Stimulated activated naive CD8-positive, alpha-beta T cell treated with anti-CD3 and anti-CD28 coated beads, Interleukin-15, amount 100 ng/mL, for 72 hours (primary cell): Measurements from ENCODE around the gene KIF26A.
A peak's percentile ranks its signal among the peaks of the same experiment; 100 is the strongest.

Experiments
- ATAC-seq: fragments of 150-1000 bp; cut with Tn5 transposase; 2 replicates; pipeline ENCODE4 v1.10.0; 2021; ENCODE audit warnings: mild to moderate bottlenecking, moderate library complexity
- DNase-seq, 2 donors: peaks; one replicate each; pipeline ENCODE4 v3.0.0; 2021 to 2022
- H3K27ac Mint-ChIP-seq, 2 donors: one replicate each; pipeline ENCODE4 v1.8.0; 2022; ENCODE audit warnings: mild to moderate bottlenecking in 2 of 2, mixed read lengths in 2 of 2, moderate library complexity in 2 of 2
- H3K27me3 Mint-ChIP-seq: one replicate; pipeline ENCODE4 v1.8.0; 2022; ENCODE audit warnings: mixed read lengths
- H3K4me1 Mint-ChIP-seq: one replicate; pipeline ENCODE4 v1.8.0; 2022; ENCODE audit warnings: mild to moderate bottlenecking, mixed read lengths
- H3K4me3 Mint-ChIP-seq, 2 donors: one replicate each; pipeline ENCODE4 v1.8.0; 2022; ENCODE audit warnings: mild to moderate bottlenecking in 2 of 2, mixed read lengths in 2 of 2, moderate library complexity in 1 of 2
- H3K9me3 Mint-ChIP-seq, 2 donors: one replicate each; pipeline ENCODE4 v1.8.0; 2022; ENCODE audit warnings: mixed read lengths in 2 of 2

KIF26A gene

DNA sequence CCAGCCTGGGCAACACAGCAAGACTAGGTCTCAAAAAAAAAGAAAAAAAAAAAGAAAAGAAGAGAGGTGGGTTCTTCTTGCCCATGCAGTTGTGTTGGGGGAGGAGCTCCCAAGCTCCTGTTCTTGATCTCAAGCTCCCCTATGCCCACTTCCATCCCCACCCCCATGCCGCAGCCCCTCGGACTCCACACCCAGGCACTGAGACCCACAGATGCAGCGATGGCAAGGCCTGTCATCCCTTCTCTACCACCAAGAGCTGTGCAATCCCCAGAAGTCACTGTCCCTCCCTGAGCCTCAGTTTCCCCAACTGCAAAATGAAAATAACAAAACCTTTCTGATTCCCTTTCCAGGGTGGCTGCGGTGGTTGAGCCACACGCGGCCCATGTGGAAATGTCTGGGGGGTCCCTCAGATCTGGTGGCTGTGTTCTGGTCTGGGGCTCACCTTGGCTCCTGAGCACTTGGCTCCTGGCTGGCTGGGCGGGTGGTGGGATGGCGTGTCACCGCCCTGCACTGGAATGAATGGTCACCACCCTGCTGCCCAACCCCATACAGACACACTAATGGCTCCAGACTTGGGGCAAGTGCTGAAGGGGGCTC lies 22.6 kb upstream of the KIF26A start:
- peak overlapping the region in 1 of 2 donors; percentile 64 for H3K4me3 Mint-ChIP-seq
- H3K27me3 Mint-ChIP-seq: peaks cover 65% of the 10 kb centered on the region
- no peaks in the 10 kb centered on the region for H3K9me3 Mint-ChIP-seq
- peak in 1 of 2 donors; percentile 8 for DNase-seq
- no peak overlapping the region for H3K27ac Mint-ChIP-seq
- ATAC-seq: no peak
- H3K4me1 Mint-ChIP-seq: peaks cover 6% of the 10 kb centered on the region

DNA sequence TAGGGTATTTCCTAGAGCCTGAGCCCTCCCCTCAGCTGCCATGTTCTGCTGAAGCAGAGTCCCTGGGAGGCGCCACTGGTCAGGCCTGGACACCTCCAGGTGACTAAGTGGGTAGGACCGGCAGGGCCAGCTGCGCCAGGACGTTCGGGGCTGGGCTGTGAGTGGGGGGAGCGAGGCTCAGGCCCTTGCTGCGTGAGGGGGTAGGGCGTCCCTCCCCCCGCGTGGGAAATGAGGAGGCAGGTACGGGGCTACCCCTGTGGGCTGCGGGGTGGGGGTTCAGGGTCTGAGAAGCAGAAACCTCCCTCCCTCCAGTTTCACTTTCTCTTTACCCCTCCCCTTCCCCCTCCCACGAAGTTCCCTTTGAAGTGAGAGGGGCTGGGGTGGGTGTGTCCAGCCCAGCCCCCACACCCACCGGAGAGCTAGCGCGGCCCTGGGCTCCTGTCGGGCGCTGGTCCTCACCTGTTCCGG lies 22.1 kb upstream of the KIF26A start:
- H3K4me1 Mint-ChIP-seq: peaks cover 6% of the 10 kb centered on the region
- H3K27ac Mint-ChIP-seq: no peak overlapping the region
- no peaks in the 10 kb centered on the region for H3K9me3 Mint-ChIP-seq
- DNase-seq (peak in 1 of 2 donors; percentile 7), ATAC-seq (peak; percentile 31)
- H3K27me3 Mint-ChIP-seq: peaks cover 71% of the 10 kb centered on the region
- H3K4me3 Mint-ChIP-seq: peak overlapping the region; percentile 29 to 64

GRCh38 chr14:104116756-104117340 lies 21.5 kb upstream of the KIF26A start:
- Mint-ChIP-seq H3K4me1 (peaks cover 6% of the 10 kb centered on the region), H3K27me3 (peaks cover 73% of the 10 kb centered on the region), H3K9me3 (no peaks in the 10 kb centered on the region), H3K27ac (no peak overlapping the region), H3K4me3 (peak overlapping the region in 1 of 2 donors; percentile 64)
- ATAC-seq: peak; percentile 34
- DNase-seq: peak in 1 of 2 donors; percentile 8

DNA sequence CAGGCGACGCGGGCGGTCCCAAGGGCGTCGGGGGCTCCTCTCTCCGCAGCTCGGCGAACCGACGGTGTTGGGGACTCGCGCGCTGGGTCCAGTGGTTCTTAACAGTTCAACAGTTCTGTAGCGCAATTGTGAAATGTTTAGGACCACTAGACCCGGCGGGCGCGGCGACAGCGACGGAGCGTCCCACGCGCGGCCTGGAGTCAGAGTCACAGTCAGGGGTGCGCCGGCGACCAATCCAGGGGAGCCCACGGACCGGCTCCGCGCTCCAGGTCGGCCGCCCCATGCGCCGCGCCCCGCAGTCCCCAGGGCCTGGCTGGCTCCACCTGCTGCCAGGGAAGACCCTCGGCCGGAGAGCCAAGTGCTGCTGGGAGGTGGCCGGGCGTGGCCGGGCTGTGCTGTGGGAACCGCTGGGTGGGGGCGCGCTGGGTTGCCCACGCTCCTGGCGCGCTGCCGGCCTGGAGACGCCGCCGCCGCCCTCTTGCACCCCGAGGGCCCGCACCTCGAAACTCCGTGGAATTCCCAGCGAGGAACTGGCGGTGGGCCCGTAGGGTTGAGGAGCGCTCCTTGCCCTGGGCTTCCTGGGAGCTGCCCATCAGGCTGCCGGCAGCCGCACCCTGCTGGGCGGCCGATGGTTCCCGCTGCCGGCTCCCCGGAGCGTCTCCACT lies 20.9 kb upstream of the KIF26A start:
- peak overlapping the region in 1 of 2 donors; percentile 57 for H3K4me3 Mint-ChIP-seq
- H3K9me3 Mint-ChIP-seq: no peaks in the 10 kb centered on the region
- H3K27me3 Mint-ChIP-seq: peaks cover 73% of the 10 kb centered on the region
- no peak for ATAC-seq
- DNase-seq: no peak
- no peak overlapping the region for H3K27ac Mint-ChIP-seq
- peaks cover 6% of the 10 kb centered on the region for H3K4me1 Mint-ChIP-seq

GRCh38 chr14:104118006-104118844 lies 20.2 kb upstream of the KIF26A start:
- peaks cover 6% of the 10 kb centered on the region for H3K4me1 Mint-ChIP-seq
- ATAC-seq (peak; percentile 31), DNase-seq (peak in 1 of 2 donors; percentile 6)
- H3K9me3 Mint-ChIP-seq: no peaks in the 10 kb centered on the region
- H3K4me3 Mint-ChIP-seq: no peak overlapping the region
- H3K27me3 Mint-ChIP-seq: peaks cover 73% of the 10 kb centered on the region
- H3K27ac Mint-ChIP-seq: no peak overlapping the region

DNA sequence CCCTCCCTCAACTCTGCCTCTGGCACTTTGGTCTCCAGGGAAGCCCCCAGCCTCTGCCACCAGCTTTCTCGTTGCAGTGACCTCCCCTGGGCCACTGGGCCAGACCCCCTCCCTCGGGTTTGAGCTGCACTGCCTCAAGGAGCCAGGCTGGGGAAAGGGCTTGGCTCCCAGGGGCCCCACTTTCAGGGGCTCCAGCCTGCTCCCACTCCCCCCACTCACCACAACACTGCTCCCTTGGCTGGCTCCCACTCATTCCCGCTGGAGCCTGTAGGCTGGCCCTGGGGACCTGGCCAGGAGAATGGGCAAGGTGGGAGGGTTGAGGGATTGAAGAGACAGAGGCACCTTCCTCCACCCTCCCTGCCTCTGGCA lies 19.3 kb upstream of the KIF26A start:
- Mint-ChIP-seq H3K4me3 (no peak overlapping the region), H3K9me3 (peaks cover 7% of the 10 kb centered on the region in 2 donors), H3K27ac (no peak overlapping the region), H3K27me3 (peaks cover 77% of the 10 kb centered on the region), H3K4me1 (peaks cover 6% of the 10 kb centered on the region)
- DNase-seq (no peak), ATAC-seq (no peak)

DNA sequence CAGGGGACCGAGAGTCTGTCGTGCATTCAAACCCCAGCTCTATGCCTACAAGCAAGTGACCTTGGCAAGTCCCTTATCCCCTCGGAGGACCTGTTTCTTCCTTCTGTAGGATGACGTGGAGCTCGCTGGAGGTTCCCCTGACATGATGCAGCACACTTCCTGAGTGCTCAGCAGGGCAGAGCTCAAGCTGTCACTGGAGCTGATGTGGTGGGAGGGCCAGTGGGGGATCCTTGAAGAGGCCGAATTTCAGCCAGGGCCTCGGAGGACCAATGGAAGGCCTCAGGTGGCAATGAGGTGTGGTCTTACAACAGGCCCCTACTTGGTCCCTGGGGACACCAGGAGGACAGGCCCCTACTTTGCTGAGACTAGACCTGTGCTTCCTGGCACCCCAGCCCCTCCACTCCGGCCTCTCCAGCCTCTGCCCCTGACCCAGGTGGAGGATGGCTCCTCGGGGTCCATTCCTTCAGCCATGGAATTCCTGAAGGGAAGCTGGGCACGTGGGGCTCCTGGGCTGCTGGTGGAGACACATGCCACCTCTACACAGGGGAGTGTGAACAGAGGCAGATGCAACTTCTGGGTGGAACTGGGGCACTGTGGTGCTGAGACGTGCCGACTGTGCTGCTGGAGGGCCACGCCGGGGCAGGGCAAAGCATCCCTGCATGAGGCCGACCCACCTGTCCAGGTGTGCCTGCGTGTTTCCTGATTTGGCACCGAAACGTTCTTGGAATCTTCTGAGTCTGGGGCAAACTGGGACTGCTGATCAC lies 18.7 kb upstream of the KIF26A start:
- Mint-ChIP-seq H3K27me3 (peaks cover 72% of the 10 kb centered on the region), H3K27ac (no peak overlapping the region), H3K4me1 (peaks cover 6% of the 10 kb centered on the region), H3K4me3 (no peak overlapping the region), H3K9me3 (peaks cover 8 to 11% of the 10 kb centered on the region in 2 donors)
- DNase-seq (peak in 1 of 2 donors; percentile 4), ATAC-seq (no peak)

GRCh38 chr14:104120281-104120741 lies 18.1 kb upstream of the KIF26A start:
- H3K9me3 Mint-ChIP-seq: peaks cover 12 to 16% of the 10 kb centered on the region in 2 donors
- H3K27me3 Mint-ChIP-seq: peaks cover 66% of the 10 kb centered on the region
- H3K4me1 Mint-ChIP-seq: peaks cover 6% of the 10 kb centered on the region
- H3K4me3 Mint-ChIP-seq: no peak overlapping the region
- ATAC-seq (no peak), DNase-seq (peak in 1 of 2 donors; percentile 5)
- H3K27ac Mint-ChIP-seq: no peak overlapping the region

DNA sequence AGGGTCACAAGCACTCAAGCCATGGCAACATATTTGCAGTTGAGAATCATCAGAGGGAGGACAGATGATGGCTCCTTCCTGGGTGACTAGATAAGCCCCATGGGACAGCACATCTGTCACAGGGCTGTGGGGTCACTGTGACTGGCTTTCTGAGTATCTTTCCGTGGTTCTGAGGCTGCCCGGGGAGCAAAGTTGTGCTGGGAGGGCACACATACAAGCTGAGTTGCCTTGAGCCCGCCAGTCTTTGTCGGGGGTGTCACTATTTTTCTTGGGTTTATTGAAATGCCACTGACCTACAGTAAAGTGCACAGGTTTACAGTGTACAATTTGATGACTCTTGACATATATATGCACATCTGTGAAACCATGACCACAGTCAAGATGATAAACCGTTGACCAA lies 17.2 kb upstream of the KIF26A start:
- Mint-ChIP-seq H3K4me1 (peaks cover 2% of the 10 kb centered on the region), H3K4me3 (no peak overlapping the region), H3K27ac (no peak overlapping the region), H3K9me3 (peaks cover 12 to 18% of the 10 kb centered on the region in 2 donors), H3K27me3 (peaks cover 57% of the 10 kb centered on the region)
- DNase-seq (no peak), ATAC-seq (no peak)

DNA sequence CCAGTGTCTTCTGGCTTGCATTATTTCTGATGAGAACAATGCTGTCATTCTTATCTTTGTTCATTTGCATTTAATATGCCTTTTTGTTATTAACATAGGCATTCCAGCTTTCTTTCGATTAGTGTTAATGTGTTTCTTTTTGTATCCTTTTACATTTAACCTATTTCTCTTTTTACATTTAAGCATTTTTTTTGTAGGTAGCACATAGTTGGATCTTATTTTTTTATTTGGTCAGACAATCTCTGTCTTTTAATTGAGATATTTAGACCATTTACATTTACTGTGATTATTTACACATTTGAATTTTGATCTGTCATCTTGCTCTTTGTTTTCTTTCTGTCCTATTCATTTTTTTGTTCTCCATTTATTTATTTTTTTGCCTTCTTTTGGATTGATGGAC lies 14.5 kb upstream of the KIF26A start:
- H3K27ac Mint-ChIP-seq: no peak overlapping the region
- H3K9me3 Mint-ChIP-seq: peaks cover 22 to 24% of the 10 kb centered on the region in 2 donors
- H3K27me3 Mint-ChIP-seq: peaks cover 46% of the 10 kb centered on the region
- H3K4me1 Mint-ChIP-seq: no peaks in the 10 kb centered on the region
- DNase-seq (no peak), ATAC-seq (no peak)
- no peak overlapping the region for H3K4me3 Mint-ChIP-seq

DNA sequence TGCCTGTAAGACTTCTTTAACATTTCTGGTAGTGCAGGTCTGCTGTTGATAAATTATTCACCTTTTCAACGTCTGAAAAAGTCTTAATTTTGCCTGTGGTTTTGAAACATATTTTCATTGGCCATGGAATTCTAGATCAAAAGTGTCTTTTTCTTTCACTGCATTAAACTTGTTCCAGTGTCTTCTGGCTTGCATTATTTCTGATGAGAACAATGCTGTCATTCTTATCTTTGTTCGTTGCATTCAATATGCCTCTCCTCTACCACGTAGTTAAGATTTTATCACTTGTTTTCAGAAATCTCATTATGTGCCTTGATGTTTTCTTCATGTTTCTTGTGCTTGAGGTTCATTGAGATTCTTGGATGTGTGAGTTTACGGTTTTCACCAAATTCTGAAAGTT lies 13.4 kb upstream of the KIF26A start:
- Mint-ChIP-seq H3K4me3 (no peak overlapping the region), H3K9me3 (peaks cover 31 to 34% of the 10 kb centered on the region in 2 donors), H3K27ac (no peak overlapping the region), H3K27me3 (peaks cover 42% of the 10 kb centered on the region), H3K4me1 (no peaks in the 10 kb centered on the region)
- no peak for ATAC-seq
- DNase-seq: no peak

DNA sequence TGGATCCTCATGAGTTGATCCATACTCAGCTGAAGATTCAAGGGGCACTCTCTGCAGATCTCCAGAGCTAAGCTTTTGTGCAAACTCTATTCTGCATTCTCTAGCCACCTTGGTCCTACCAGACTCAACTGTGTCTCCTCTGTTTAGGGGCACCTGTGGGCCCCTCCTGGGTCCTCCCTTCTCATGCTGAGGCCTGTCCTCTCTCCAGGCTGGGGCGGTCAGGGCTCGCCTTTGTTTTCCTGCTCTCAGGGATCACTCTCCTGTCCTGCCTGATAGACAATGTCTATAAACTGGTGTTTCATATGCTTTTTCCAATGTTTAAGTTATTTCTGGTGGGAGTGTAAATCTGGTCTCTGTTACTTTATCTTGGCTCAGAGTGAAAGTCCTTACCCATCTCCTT lies 11.6 kb upstream of the KIF26A start:
- no peak overlapping the region for H3K4me3 Mint-ChIP-seq
- peaks cover 39% of the 10 kb centered on the region for H3K27me3 Mint-ChIP-seq
- peak overlapping the region in 1 of 2 donors; percentile 23 for H3K27ac Mint-ChIP-seq
- no peaks in the 10 kb centered on the region for H3K4me1 Mint-ChIP-seq
- peaks cover 34 to 39% of the 10 kb centered on the region in 2 donors for H3K9me3 Mint-ChIP-seq
- ATAC-seq (no peak), DNase-seq (no peak)

GRCh38 chr14:104128981-104129380 lies 9.4 kb upstream of the KIF26A start:
- ATAC-seq (no peak), DNase-seq (no peak)
- H3K4me1 Mint-ChIP-seq: no peaks in the 10 kb centered on the region
- peaks cover 29 to 32% of the 10 kb centered on the region in 2 donors for H3K9me3 Mint-ChIP-seq
- H3K27ac Mint-ChIP-seq: no peak overlapping the region
- H3K4me3 Mint-ChIP-seq: no peak overlapping the region
- H3K27me3 Mint-ChIP-seq: peaks cover 55% of the 10 kb centered on the region

GRCh38 chr14:104129556-104129955 lies 8.8 kb upstream of the KIF26A start:
- H3K4me1 Mint-ChIP-seq: no peaks in the 10 kb centered on the region
- no peak overlapping the region for H3K4me3 Mint-ChIP-seq
- DNase-seq: no peak
- H3K9me3 Mint-ChIP-seq: peaks cover 26 to 28% of the 10 kb centered on the region in 2 donors
- H3K27me3 Mint-ChIP-seq: peaks cover 59% of the 10 kb centered on the region
- no peak for ATAC-seq
- H3K27ac Mint-ChIP-seq: no peak overlapping the region
